SK-N-SH (cell line): Measurements from ENCODE around the gene SND1.

Experiments
- ELF1 ChIP-seq: IDR thresholded peaks from 2 replicates; pipeline ENCODE4 v1.4.0; 2012
- EP300 ChIP-seq, 2 experiments: IDR thresholded peaks; 2 replicates each; pipeline versions ENCODE4 v1.4.0 to v1.6.1; 2012; ENCODE audit warnings: borderline replicate concordance in 1 of 2, low read depth in 1 of 2, low read length in 1 of 2
- EZH2phosphoT487 ChIP-seq: fragments of 200-600 bp; sonication (generic); IDR thresholded peaks from 2 replicates; pipeline ENCODE4 v1.6.1; 2017; ENCODE audit warnings: low read depth, mixed run types, mild to moderate bottlenecking, antibody characterized with exemption, moderate library complexity, borderline replicate concordance
- GABPA ChIP-seq: IDR thresholded peaks from 2 replicates; pipeline ENCODE4 v1.4.0; 2012; ENCODE audit warnings: low read depth, mild to moderate bottlenecking
- GATA2 ChIP-seq: sonication (generic); formaldehyde crosslinking; IDR thresholded peaks from 2 replicates; pipeline ENCODE4 v1.5.0; 2020; ENCODE audit warnings: mild to moderate bottlenecking, missing genetic modification reagents
- MEF2A ChIP-seq: IDR thresholded peaks from 2 replicates; pipeline ENCODE4 v1.4.0; 2012; ENCODE audit warnings: low read depth, borderline replicate concordance
- RAD21 ChIP-seq: IDR thresholded peaks from 2 replicates; pipeline ENCODE4 v1.6.1; 2012; ENCODE audit warnings: mild to moderate bottlenecking, low read length
- RCOR1 ChIP-seq: fragments of 150-350 bp; IDR thresholded peaks from 2 replicates; pipeline ENCODE4 v1.6.1; 2017; ENCODE audit warnings: antibody characterized with exemption, low read length
- TF ChIP-seq, protein P1 (sequence below): IDR thresholded peaks from 2 replicates; pipeline ENCODE4 v1.4.0; 2012; ENCODE audit warnings: low read depth, borderline replicate concordance
- TF ChIP-seq, protein P2 (sequence below): fragments of 200-600 bp; sonication (generic); IDR thresholded peaks from 2 replicates; pipeline ENCODE4 v1.6.1; 2017; ENCODE audit warnings: antibody characterized with exemption, mild to moderate bottlenecking, moderate library complexity
- TF ChIP-seq, protein P3 (sequence below): fragments of 150-350 bp; IDR thresholded peaks from 2 replicates; pipeline ENCODE4 v1.6.1; 2017; ENCODE audit warnings: antibody characterized with exemption, low read length, low read depth, borderline replicate concordance
- TF ChIP-seq, protein P4 (sequence below): IDR thresholded peaks from 2 replicates; pipeline ENCODE4 v1.6.1; 2012; ENCODE audit warnings: mild to moderate bottlenecking, low read depth, low read length, moderate library complexity

DNA sequence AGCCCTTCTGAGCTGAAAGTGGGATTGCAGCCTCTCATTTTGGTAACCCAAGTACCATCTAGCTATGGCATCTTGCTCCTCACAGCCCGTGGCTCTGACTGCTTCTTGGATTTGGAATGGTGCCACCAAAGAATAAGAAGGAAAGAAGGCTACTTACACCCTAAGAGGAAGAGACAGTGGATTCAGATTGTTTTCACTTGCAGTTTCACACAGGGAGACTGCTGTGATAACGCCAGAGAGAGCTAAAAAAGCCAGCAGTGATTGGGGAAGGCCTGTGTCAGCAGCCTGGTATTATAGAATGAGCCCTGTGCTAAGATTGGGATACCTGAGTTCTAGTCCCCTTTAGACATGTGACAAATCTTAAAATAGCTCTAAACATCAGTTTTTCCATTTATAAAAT, 382.8 kb downstream of the SND1 start:
- TF ChIP-seq, protein P1, sequence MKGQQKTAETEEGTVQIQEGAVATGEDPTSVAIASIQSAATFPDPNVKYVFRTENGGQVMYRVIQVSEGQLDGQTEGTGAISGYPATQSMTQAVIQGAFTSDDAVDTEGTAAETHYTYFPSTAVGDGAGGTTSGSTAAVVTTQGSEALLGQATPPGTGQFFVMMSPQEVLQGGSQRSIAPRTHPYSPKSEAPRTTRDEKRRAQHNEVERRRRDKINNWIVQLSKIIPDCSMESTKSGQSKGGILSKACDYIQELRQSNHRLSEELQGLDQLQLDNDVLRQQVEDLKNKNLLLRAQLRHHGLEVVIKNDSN, result no peak
- TF ChIP-seq, protein P2, sequence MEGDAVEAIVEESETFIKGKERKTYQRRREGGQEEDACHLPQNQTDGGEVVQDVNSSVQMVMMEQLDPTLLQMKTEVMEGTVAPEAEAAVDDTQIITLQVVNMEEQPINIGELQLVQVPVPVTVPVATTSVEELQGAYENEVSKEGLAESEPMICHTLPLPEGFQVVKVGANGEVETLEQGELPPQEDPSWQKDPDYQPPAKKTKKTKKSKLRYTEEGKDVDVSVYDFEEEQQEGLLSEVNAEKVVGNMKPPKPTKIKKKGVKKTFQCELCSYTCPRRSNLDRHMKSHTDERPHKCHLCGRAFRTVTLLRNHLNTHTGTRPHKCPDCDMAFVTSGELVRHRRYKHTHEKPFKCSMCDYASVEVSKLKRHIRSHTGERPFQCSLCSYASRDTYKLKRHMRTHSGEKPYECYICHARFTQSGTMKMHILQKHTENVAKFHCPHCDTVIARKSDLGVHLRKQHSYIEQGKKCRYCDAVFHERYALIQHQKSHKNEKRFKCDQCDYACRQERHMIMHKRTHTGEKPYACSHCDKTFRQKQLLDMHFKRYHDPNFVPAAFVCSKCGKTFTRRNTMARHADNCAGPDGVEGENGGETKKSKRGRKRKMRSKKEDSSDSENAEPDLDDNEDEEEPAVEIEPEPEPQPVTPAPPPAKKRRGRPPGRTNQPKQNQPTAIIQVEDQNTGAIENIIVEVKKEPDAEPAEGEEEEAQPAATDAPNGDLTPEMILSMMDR, result no peak
- TF ChIP-seq RCOR1, result no peak
- no peak for TF ChIP-seq RAD21
- TF ChIP-seq GABPA, result no peak
- TF ChIP-seq, protein P3, sequence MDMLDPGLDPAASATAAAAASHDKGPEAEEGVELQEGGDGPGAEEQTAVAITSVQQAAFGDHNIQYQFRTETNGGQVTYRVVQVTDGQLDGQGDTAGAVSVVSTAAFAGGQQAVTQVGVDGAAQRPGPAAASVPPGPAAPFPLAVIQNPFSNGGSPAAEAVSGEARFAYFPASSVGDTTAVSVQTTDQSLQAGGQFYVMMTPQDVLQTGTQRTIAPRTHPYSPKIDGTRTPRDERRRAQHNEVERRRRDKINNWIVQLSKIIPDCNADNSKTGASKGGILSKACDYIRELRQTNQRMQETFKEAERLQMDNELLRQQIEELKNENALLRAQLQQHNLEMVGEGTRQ, result no peak
- no peak for TF ChIP-seq EZH2phosphoT487
- no peak for TF ChIP-seq EP300 (IDR thresholded peaks at IDR 0.05; ENCODE audit: borderline replicate concordance in 1 of 2, low read depth in 1 of 2, low read length in 1 of 2)
- no peak for TF ChIP-seq GATA2
- no peak for TF ChIP-seq ELF1
- no peak for TF ChIP-seq MEF2A
- TF ChIP-seq, protein P4, sequence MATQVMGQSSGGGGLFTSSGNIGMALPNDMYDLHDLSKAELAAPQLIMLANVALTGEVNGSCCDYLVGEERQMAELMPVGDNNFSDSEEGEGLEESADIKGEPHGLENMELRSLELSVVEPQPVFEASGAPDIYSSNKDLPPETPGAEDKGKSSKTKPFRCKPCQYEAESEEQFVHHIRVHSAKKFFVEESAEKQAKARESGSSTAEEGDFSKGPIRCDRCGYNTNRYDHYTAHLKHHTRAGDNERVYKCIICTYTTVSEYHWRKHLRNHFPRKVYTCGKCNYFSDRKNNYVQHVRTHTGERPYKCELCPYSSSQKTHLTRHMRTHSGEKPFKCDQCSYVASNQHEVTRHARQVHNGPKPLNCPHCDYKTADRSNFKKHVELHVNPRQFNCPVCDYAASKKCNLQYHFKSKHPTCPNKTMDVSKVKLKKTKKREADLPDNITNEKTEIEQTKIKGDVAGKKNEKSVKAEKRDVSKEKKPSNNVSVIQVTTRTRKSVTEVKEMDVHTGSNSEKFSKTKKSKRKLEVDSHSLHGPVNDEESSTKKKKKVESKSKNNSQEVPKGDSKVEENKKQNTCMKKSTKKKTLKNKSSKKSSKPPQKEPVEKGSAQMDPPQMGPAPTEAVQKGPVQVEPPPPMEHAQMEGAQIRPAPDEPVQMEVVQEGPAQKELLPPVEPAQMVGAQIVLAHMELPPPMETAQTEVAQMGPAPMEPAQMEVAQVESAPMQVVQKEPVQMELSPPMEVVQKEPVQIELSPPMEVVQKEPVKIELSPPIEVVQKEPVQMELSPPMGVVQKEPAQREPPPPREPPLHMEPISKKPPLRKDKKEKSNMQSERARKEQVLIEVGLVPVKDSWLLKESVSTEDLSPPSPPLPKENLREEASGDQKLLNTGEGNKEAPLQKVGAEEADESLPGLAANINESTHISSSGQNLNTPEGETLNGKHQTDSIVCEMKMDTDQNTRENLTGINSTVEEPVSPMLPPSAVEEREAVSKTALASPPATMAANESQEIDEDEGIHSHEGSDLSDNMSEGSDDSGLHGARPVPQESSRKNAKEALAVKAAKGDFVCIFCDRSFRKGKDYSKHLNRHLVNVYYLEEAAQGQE, result no peak
